HCT116 (cell line): ENCODE results near the gene MAP4K4.

Experiments used
- CEBPB ChIP-seq: IDR thresholded peaks from 2 replicates; pipeline ENCODE4 v1.6.1; 2012; ENCODE audit warnings: low read depth
- EGR1 ChIP-seq: IDR thresholded peaks from 2 replicates; pipeline ENCODE4 v1.6.1; 2012; ENCODE audit warnings: low read depth
- EZH2 ChIP-seq: fragments of 200-600 bp; sonication (generic); IDR thresholded peaks from 2 replicates; pipeline ENCODE4 v1.6.1; 2017; ENCODE audit warnings: antibody characterized with exemption, mixed run types
- POLR2A ChIP-seq: IDR thresholded peaks from 2 replicates; pipeline ENCODE4 v1.7.0; 2011; ENCODE audit warnings: borderline replicate concordance; ENCODE audit not compliant: insufficient read depth, insufficient read length; ENCODE audit errors: extremely low read depth
- POLR2AphosphoS5 ChIP-seq: IDR thresholded peaks from 2 replicates; pipeline ENCODE4 v1.6.1; 2011; ENCODE audit warnings: mild to moderate bottlenecking, low read depth, low read length, moderate library complexity
- SRF ChIP-seq: IDR thresholded peaks from 2 replicates; pipeline ENCODE4 v1.6.1; 2012; ENCODE audit warnings: low read depth
- TCF7L2 ChIP-seq: IDR thresholded peaks from 2 replicates; pipeline ENCODE4 v1.7.0; 2011; ENCODE audit warnings: borderline replicate concordance, inconsistent platforms; ENCODE audit not compliant: insufficient read depth, insufficient read length; ENCODE audit errors: extremely low read depth
- ZBTB33 ChIP-seq: IDR thresholded peaks from 2 replicates; pipeline ENCODE4 v1.6.1; 2011; ENCODE audit warnings: mild to moderate bottlenecking, low read length, moderate library complexity; ENCODE audit not compliant: insufficient replicate concordance; ENCODE audit errors: extremely low read depth
- TF ChIP-seq, protein P1 (sequence below), 3 experiments: fragments of 200-600 bp in 1 of 3; sonication (generic) in 1 of 3; IDR thresholded peaks in 2 of 3; conservative IDR thresholded peaks in 1 of 3; 2 replicates each; pipeline ENCODE4 v1.5.1; 2012 to 2017; ENCODE audit warnings: low read depth in 2 of 3, low read length in 2 of 3, antibody characterized with exemption in 1 of 3, borderline replicate concordance in 1 of 3, control low read depth in 1 of 3, mild to moderate bottlenecking in 1 of 3, mixed read lengths in 1 of 3, mixed run types in 1 of 3, moderate library complexity in 1 of 3; ENCODE audit not compliant: insufficient read depth in 1 of 3
- TF ChIP-seq, protein P2 (sequence below): IDR thresholded peaks from 2 replicates; pipeline ENCODE4 v1.6.1; 2012
- TF ChIP-seq, protein P3 (sequence below): IDR thresholded peaks from 2 replicates; pipeline ENCODE4 v1.6.1; 2012; ENCODE audit warnings: low read depth

DNA sequence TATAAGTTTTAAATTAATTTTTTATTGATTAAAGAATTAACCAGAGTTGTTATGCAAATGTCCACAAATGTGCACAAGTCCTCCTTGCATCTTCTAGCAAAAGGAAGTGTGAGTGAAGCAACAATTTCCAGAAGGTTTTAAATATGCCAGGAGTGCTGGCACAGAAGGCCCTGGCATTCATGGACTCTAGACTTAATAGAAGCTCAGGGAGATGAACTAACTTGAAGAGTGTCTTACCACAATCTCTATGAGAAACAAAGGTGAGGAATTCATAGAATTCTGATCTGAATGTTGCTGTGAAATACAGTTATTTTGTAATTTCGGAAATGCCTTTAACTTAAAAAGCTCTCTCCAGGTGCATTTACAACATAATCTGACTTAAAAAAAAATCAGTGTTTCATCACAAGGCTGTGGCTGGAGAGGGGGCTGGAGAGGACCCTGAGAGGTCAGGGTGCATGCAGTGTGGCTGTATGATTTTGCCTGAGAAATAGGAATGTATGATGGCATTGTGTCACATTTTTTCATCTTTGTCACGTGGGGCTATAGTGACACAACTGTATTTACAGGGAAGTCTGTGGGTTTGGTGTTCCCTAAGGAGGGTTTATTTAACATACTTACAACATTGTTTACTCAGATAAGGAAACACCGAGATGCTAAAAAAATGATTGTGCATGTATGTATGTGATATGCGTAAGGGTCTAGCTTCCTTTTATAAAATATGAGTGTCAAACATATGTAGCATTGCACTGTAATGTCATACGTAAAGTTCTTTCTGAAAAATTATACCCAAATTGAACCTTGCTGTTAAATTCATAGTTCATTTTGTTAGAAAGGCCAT lies 66.2 kb downstream of the MAP4K4 start:
- TF ChIP-seq, protein P1, sequence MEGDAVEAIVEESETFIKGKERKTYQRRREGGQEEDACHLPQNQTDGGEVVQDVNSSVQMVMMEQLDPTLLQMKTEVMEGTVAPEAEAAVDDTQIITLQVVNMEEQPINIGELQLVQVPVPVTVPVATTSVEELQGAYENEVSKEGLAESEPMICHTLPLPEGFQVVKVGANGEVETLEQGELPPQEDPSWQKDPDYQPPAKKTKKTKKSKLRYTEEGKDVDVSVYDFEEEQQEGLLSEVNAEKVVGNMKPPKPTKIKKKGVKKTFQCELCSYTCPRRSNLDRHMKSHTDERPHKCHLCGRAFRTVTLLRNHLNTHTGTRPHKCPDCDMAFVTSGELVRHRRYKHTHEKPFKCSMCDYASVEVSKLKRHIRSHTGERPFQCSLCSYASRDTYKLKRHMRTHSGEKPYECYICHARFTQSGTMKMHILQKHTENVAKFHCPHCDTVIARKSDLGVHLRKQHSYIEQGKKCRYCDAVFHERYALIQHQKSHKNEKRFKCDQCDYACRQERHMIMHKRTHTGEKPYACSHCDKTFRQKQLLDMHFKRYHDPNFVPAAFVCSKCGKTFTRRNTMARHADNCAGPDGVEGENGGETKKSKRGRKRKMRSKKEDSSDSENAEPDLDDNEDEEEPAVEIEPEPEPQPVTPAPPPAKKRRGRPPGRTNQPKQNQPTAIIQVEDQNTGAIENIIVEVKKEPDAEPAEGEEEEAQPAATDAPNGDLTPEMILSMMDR (IDR thresholded peaks at IDR 0.05 in 2 of 3, conservative IDR thresholded peaks at IDR 0.05 in 1 of 3; ENCODE audit: borderline replicate concordance in 1 of 3, insufficient read depth in 1 of 3, low read depth in 2 of 3, low read length in 2 of 3): no peak
- TF ChIP-seq POLR2A: no peak
- TF ChIP-seq POLR2AphosphoS5: no peak
- TF ChIP-seq SRF: no peak
- no peak for TF ChIP-seq EGR1
- no peak for TF ChIP-seq EZH2
- TF ChIP-seq, protein P2, sequence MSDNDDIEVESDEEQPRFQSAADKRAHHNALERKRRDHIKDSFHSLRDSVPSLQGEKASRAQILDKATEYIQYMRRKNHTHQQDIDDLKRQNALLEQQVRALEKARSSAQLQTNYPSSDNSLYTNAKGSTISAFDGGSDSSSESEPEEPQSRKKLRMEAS: no peak
- TF ChIP-seq ZBTB33: no peak
- TF ChIP-seq TCF7L2: no peak
- TF ChIP-seq, protein P3, sequence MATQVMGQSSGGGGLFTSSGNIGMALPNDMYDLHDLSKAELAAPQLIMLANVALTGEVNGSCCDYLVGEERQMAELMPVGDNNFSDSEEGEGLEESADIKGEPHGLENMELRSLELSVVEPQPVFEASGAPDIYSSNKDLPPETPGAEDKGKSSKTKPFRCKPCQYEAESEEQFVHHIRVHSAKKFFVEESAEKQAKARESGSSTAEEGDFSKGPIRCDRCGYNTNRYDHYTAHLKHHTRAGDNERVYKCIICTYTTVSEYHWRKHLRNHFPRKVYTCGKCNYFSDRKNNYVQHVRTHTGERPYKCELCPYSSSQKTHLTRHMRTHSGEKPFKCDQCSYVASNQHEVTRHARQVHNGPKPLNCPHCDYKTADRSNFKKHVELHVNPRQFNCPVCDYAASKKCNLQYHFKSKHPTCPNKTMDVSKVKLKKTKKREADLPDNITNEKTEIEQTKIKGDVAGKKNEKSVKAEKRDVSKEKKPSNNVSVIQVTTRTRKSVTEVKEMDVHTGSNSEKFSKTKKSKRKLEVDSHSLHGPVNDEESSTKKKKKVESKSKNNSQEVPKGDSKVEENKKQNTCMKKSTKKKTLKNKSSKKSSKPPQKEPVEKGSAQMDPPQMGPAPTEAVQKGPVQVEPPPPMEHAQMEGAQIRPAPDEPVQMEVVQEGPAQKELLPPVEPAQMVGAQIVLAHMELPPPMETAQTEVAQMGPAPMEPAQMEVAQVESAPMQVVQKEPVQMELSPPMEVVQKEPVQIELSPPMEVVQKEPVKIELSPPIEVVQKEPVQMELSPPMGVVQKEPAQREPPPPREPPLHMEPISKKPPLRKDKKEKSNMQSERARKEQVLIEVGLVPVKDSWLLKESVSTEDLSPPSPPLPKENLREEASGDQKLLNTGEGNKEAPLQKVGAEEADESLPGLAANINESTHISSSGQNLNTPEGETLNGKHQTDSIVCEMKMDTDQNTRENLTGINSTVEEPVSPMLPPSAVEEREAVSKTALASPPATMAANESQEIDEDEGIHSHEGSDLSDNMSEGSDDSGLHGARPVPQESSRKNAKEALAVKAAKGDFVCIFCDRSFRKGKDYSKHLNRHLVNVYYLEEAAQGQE: no peak
- no peak for TF ChIP-seq CEBPB
